Measurements from ENCODE around the gene CDH12.

DNA sequence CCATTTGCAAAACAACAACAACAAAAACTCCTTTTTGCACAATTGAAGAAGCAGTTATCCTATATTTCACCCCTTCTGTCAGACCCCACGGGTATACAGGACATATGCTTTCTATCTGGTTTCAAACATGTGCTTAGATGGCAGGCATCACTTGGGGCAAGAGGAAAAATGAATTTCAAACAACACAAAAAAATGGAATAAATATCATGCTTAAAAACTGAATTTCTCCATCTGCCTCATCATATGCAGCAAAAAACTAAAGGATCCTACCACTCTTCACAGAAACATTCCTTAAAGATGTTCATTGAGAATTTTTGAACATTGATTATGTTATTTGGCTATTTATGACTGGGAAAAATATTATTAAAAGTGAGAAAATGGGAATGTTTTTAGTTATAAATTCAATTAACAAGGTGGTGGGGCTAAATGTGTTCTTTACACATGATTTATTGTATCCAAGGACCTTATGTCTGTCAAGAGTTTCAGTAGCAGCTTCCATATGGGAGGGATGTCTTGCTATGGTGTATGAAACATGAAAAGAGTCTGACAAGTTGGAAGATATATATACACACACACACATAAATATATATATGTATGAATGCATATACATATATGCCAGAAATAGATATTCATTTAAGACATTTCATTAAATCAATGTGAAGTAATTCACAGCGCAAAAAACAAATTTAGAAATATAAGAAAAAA lies 358.0 kb downstream of the CDH12 start:
- TF ChIP-seq, protein P1, sequence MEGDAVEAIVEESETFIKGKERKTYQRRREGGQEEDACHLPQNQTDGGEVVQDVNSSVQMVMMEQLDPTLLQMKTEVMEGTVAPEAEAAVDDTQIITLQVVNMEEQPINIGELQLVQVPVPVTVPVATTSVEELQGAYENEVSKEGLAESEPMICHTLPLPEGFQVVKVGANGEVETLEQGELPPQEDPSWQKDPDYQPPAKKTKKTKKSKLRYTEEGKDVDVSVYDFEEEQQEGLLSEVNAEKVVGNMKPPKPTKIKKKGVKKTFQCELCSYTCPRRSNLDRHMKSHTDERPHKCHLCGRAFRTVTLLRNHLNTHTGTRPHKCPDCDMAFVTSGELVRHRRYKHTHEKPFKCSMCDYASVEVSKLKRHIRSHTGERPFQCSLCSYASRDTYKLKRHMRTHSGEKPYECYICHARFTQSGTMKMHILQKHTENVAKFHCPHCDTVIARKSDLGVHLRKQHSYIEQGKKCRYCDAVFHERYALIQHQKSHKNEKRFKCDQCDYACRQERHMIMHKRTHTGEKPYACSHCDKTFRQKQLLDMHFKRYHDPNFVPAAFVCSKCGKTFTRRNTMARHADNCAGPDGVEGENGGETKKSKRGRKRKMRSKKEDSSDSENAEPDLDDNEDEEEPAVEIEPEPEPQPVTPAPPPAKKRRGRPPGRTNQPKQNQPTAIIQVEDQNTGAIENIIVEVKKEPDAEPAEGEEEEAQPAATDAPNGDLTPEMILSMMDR (IDR thresholded peaks at IDR 0.05; ENCODE audit: insufficient read depth, low read length, poor library complexity, severe bottlenecking) = no peak
- TF ChIP-seq EZH2phosphoT487 (conservative IDR thresholded peaks at IDR 0.05; ENCODE audit: low read length) = no peak
